Esophagus squamous epithelium (tissue), 4 donors: ENCODE data around the gene JARID2.

Experiments used
- POLR2A ChIP-seq, 4 donors: fragments of 450-650 bp; IDR thresholded peaks; one replicate each; pipeline ENCODE4 v1.6.1; 2017; ENCODE audit warnings: antibody characterized with exemption in 4 of 4, mild to moderate bottlenecking in 4 of 4, moderate library complexity in 3 of 4
- TF ChIP-seq, protein P1 (sequence below), 6 experiments: fragments of 450-650 bp in 4 of 6; fragments of 200-600 bp in 2 of 6; sonication (generic) in 2 of 6; IDR thresholded peaks; one replicate each; pipeline ENCODE4 v1.5.1; 2016 to 2019; ENCODE audit warnings: antibody characterized with exemption in 6 of 6, mild to moderate bottlenecking in 4 of 6, moderate library complexity in 4 of 6

DNA sequence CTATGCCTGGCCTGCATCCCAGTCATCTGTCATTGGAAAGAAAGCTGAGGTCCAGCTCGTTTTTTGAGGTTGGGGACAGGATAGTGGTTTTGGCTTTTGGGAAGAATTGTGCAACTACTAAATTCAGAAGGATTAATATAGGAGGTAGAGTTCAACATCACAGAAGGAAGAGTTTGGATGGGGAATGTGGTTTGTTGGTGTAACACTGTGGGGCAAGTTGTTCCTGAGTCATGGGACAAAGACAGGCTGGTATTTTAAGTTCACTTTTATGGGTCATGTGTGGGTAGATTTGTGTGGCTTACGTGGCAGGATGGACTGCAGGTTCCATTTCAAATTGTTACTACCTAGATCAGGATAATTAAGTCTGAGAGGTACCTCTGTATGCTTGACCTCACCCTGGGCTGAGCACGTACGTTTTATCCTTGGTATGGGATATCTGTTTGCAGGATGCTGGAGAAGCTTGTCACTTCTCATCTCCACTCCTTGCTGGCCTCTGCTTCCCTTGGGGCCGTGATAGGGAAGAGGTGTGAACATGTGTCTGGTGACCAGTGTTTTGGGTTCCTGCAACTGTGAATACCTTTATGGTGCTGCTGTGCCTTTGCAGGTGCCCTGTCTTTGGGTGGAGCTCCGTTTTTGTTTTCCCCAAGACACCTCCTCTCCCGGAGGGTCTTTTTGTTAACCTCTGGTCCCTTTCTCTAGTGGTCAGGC is 177.6 kb downstream of the JARID2 start:
- no peak for TF ChIP-seq POLR2A (IDR thresholded peaks at IDR 0.05)
- TF ChIP-seq, protein P1, sequence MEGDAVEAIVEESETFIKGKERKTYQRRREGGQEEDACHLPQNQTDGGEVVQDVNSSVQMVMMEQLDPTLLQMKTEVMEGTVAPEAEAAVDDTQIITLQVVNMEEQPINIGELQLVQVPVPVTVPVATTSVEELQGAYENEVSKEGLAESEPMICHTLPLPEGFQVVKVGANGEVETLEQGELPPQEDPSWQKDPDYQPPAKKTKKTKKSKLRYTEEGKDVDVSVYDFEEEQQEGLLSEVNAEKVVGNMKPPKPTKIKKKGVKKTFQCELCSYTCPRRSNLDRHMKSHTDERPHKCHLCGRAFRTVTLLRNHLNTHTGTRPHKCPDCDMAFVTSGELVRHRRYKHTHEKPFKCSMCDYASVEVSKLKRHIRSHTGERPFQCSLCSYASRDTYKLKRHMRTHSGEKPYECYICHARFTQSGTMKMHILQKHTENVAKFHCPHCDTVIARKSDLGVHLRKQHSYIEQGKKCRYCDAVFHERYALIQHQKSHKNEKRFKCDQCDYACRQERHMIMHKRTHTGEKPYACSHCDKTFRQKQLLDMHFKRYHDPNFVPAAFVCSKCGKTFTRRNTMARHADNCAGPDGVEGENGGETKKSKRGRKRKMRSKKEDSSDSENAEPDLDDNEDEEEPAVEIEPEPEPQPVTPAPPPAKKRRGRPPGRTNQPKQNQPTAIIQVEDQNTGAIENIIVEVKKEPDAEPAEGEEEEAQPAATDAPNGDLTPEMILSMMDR (IDR thresholded peaks at IDR 0.05), result no peak
